Hepatocyte (in vitro differentiated cells): ENCODE measurements around the gene DLG2.

Experiments
- EZH2phosphoT487 ChIP-seq: fragments of 200-600 bp; sonication (generic); IDR thresholded peaks from one replicate; pipeline ENCODE4 v1.6.1; 2018; ENCODE audit warnings: antibody characterized with exemption, mild to moderate bottlenecking, low read depth, moderate library complexity; ENCODE audit not compliant: unreplicated experiment, severe bottlenecking
- TF ChIP-seq, protein P1 (sequence below): fragments of 200-600 bp; sonication (generic); IDR thresholded peaks from 2 replicates; pipeline ENCODE4 v1.5.1; 2016; ENCODE audit warnings: antibody characterized with exemption, mild to moderate bottlenecking; ENCODE audit not compliant: poor library complexity

DNA sequence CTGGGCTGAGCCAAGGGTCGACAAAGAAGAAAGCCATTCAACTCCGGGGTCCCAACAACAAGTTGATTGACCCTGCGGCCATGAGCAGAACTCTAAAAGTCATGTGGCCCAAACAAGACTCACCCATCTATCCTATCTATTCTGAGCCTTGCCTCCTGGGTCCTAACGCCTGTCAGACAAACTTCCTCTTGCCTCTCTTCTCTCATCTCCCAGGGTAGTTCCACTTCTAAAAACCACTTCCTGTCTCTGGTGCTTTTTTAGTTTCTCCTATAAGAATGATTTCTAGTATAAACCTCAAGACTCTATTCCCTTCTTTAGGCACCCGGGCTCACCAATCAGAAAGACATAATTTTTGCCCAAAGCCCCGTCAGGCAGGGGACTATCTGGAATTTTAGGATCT, 530.2 kb downstream of the DLG2 start:
- TF ChIP-seq EZH2phosphoT487, result no peak
- TF ChIP-seq, protein P1, sequence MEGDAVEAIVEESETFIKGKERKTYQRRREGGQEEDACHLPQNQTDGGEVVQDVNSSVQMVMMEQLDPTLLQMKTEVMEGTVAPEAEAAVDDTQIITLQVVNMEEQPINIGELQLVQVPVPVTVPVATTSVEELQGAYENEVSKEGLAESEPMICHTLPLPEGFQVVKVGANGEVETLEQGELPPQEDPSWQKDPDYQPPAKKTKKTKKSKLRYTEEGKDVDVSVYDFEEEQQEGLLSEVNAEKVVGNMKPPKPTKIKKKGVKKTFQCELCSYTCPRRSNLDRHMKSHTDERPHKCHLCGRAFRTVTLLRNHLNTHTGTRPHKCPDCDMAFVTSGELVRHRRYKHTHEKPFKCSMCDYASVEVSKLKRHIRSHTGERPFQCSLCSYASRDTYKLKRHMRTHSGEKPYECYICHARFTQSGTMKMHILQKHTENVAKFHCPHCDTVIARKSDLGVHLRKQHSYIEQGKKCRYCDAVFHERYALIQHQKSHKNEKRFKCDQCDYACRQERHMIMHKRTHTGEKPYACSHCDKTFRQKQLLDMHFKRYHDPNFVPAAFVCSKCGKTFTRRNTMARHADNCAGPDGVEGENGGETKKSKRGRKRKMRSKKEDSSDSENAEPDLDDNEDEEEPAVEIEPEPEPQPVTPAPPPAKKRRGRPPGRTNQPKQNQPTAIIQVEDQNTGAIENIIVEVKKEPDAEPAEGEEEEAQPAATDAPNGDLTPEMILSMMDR, result no peak
